Ascending aorta (tissue), 2 donors: Measurements from ENCODE around the gene PAIP2B. TPM values are rescaled to one million over a fixed set of nuclear protein-coding genes. Genes with fewer than 3 reads are reported as not detected.

Source experiments
- DNase-seq, 2 donors: peaks; one replicate each; pipeline ENCODE4 v3.0.0-alpha.2; 2019; ENCODE audit warnings: low spot score in 2 of 2
- H3K27ac ChIP-seq, 2 donors: fragments of 200-600 bp; sonication (generic); one replicate each; pipeline ENCODE4 v1.5.1; 2016 to 2017; ENCODE audit warnings: mild to moderate bottlenecking in 1 of 2
- H3K27me3 ChIP-seq: fragments of 200-600 bp; sonication (generic); one replicate; pipeline ENCODE4 v1.5.1; 2017
- H3K36me3 ChIP-seq, 2 donors: fragments of 200-600 bp; sonication (generic); one replicate each; pipeline ENCODE4 v1.5.1; 2016
- H3K4me1 ChIP-seq, 2 donors: fragments of 200-600 bp; sonication (generic); one replicate each; pipeline ENCODE4 v1.5.1; 2016 to 2017; ENCODE audit warnings: mild to moderate bottlenecking in 1 of 2
- H3K4me3 ChIP-seq, 2 donors: fragments of 200-600 bp; sonication (generic); one replicate each; pipeline ENCODE4 v1.5.1; 2016 to 2017; ENCODE audit warnings: mild to moderate bottlenecking in 1 of 2
- H3K9me3 ChIP-seq, 2 donors: fragments of 200-600 bp; sonication (generic); one replicate each; pipeline ENCODE4 v1.5.1; 2016
- CTCF ChIP-seq, 3 experiments: fragments of 200-600 bp in 2 of 3; fragments of 450-650 bp in 1 of 3; sonication (generic) in 2 of 3; IDR thresholded peaks; one replicate each; pipeline ENCODE4 v1.5.1; 2016 to 2019; ENCODE audit warnings: antibody characterized with exemption in 3 of 3, mild to moderate bottlenecking in 1 of 3, moderate library complexity in 1 of 3
- intact Hi-C: fragments of 100-400 bp; cut with DNase I; formaldehyde crosslinking; loops from one replicate; pipeline ENCODE4 v1.15.1; 2023
- total RNA-seq: library from RNA; depleted of rRNA; stranded (reverse); fragments of >200 nt; gene quantifications from one replicate; pipeline ENCODE4 v1.1.0, GENCODE V29; 2016

PAIP2B gene
- total RNA-seq, 1 donor from 2014 or later, result 0.32 TPM

GRCh38 chr2:71216501-71216900 lies 10.4 kb downstream of the PAIP2B start:
- intact Hi-C loops, result no loop called here
- no peaks in the 10 kb centered on the region for H3K36me3 ChIP-seq
- H3K27ac ChIP-seq, result no peak overlapping the region
- H3K4me3 ChIP-seq, result no peak overlapping the region
- no peaks in the 10 kb centered on the region for H3K27me3 ChIP-seq
- no peaks in the 10 kb centered on the region for H3K4me1 ChIP-seq
- DNase-seq, result no peak
- no peak for TF ChIP-seq CTCF (IDR thresholded peaks at IDR 0.05)
- no peaks in the 10 kb centered on the region for H3K9me3 ChIP-seq

- TF ChIP-seq CTCF (IDR thresholded peaks at IDR 0.05), result no peak
- no peak overlapping the region for H3K4me3 ChIP-seq
- no peak overlapping the region for H3K27ac ChIP-seq
- H3K36me3 ChIP-seq, result no peaks in the 10 kb centered on the region
- no peaks in the 10 kb centered on the region for H3K9me3 ChIP-seq
- DNase-seq, result no peak
- no peaks in the 10 kb centered on the region for H3K4me1 ChIP-seq
- H3K27me3 ChIP-seq, result no peaks in the 10 kb centered on the region
- intact Hi-C loops, result no loop called here
These were observed 11.5 kb downstream of the PAIP2B start for GRCh38 chr2:71215447-71215846.

- intact Hi-C loops, result no loop called here
- H3K27ac ChIP-seq, result no peak overlapping the region
- no peaks in the 10 kb centered on the region for H3K27me3 ChIP-seq
- DNase-seq, result no peak
- no peaks in the 10 kb centered on the region for H3K36me3 ChIP-seq
- no peak overlapping the region for H3K4me3 ChIP-seq
- no peaks in the 10 kb centered on the region for H3K9me3 ChIP-seq
- no peak for TF ChIP-seq CTCF (IDR thresholded peaks at IDR 0.05)
- no peaks in the 10 kb centered on the region for H3K4me1 ChIP-seq
These were observed 14.6 kb downstream of the PAIP2B start for GRCh38 chr2:71212336-71212735.

GRCh38 chr2:71210292-71210691 lies 16.6 kb downstream of the PAIP2B start:
- no peaks in the 10 kb centered on the region for H3K27me3 ChIP-seq
- no peaks in the 10 kb centered on the region for H3K4me1 ChIP-seq
- no peak for TF ChIP-seq CTCF (IDR thresholded peaks at IDR 0.05)
- no peak overlapping the region for H3K27ac ChIP-seq
- H3K9me3 ChIP-seq, result no peaks in the 10 kb centered on the region
- no peaks in the 10 kb centered on the region for H3K36me3 ChIP-seq
- H3K4me3 ChIP-seq, result no peak overlapping the region
- no peak for DNase-seq
- intact Hi-C loops, result no loop called here

GRCh38 chr2:71208756-71209155 lies 18.1 kb downstream of the PAIP2B start:
- H3K4me3 ChIP-seq, result no peak overlapping the region
- H3K27me3 ChIP-seq, result no peaks in the 10 kb centered on the region
- intact Hi-C loops, result no loop called here
- no peaks in the 10 kb centered on the region for H3K36me3 ChIP-seq
- H3K9me3 ChIP-seq, result no peaks in the 10 kb centered on the region
- TF ChIP-seq CTCF (IDR thresholded peaks at IDR 0.05), result no peak
- no peak for DNase-seq
- no peaks in the 10 kb centered on the region for H3K4me1 ChIP-seq
- H3K27ac ChIP-seq, result no peak overlapping the region

- no peak overlapping the region for H3K27ac ChIP-seq
- DNase-seq, result no peak
- TF ChIP-seq CTCF (IDR thresholded peaks at IDR 0.05), result no peak
- no peaks in the 10 kb centered on the region for H3K27me3 ChIP-seq
- H3K4me1 ChIP-seq, result no peaks in the 10 kb centered on the region
- intact Hi-C loops, result no loop called here
- H3K9me3 ChIP-seq, result no peaks in the 10 kb centered on the region
- H3K36me3 ChIP-seq, result no peaks in the 10 kb centered on the region
- H3K4me3 ChIP-seq, result no peak overlapping the region
These were observed 19.3 kb downstream of the PAIP2B start for GRCh38 chr2:71207601-71208000.
